ENCODE results near the gene NINJ2. TPM values are rescaled to one million over a fixed set of nuclear protein-coding genes. Genes with fewer than 3 reads are reported as not detected.

Gene NINJ2
- polyA plus RNA-seq, 3 donors, result 32.9 to 92.7 (median 73.7) TPM

GRCh38 chr12:539540-540310, 123.5 kb downstream of the NINJ2 start:
- no peaks in the 10 kb centered on the region for H3K36me3 Mint-ChIP-seq

More at GRCh38 chr12:539540-540310, 123.5 kb downstream of the NINJ2 start:
- WGBS (ENCODE audit: insufficient coverage), result 98% methylated on average over 13 of the region's 18 CpGs
- Mint-ChIP-seq H3K27ac (no peak overlapping the region), H3K4me1 (peaks cover 13% of the 10 kb centered on the region), H3K4me3 (no peak overlapping the region), H3K9me3 (peaks cover 0 to 1% (median 0%) of the 10 kb centered on the region in 7 donors), H3K27me3 (ENCODE audit: low read depth in 3 of 3) (peaks cover 6 to 30% (median 17%) of the 10 kb centered on the region in 3 donors)
- Histone ChIP-seq H3K4me3 (replicated peaks in 1 of 3; ENCODE audit: low read depth in 2 of 3, low read length in 3 of 3) (no peak overlapping the region), H3K27ac (ENCODE audit: low read depth in 1 of 2, low read length in 2 of 2) (no peak overlapping the region), H4K20me1 (ENCODE audit: insufficient read depth, low read length) (no peaks in the 10 kb centered on the region), H3K79me2 (ENCODE audit: insufficient read depth, low read length) (no peaks in the 10 kb centered on the region), H3K4me1 (ENCODE audit: control insufficient read depth in 1 of 2, insufficient read depth in 2 of 2, low read length in 2 of 2) (peaks cover 5 to 13% of the 10 kb centered on the region in 2 donors), H3K9me3 (replicated peaks in 1 of 2; ENCODE audit: control insufficient read depth in 1 of 2, insufficient read depth in 1 of 2, low read length in 2 of 2) (no peaks in the 10 kb centered on the region), H3K9ac (ENCODE audit: insufficient read depth, low read length, poor library complexity, severe bottlenecking) (no peak overlapping the region), H2AFZ (ENCODE audit: insufficient read depth, low read depth, low read length, poor library complexity, severe bottlenecking) (no peak overlapping the region), H3K36me3 (replicated peaks in 1 of 2; ENCODE audit: control insufficient read depth in 1 of 2, insufficient read depth in 2 of 2, low read length in 2 of 2) (no peaks in the 10 kb centered on the region), H3K4me2 (replicated peaks; ENCODE audit: extremely low read depth, low read length, poor library complexity, severe bottlenecking) (no peak overlapping the region), H3K27me3 (ENCODE audit: control insufficient read depth in 2 of 2, insufficient read depth in 2 of 2, low read length in 2 of 2) (no peaks in the 10 kb centered on the region)
- no peak for DNase-seq
- intact Hi-C loops (cut with micrococcal nuclease), result no loop called here
- no peak for TF ChIP-seq CTCF (IDR thresholded peaks at IDR 0.05)
